Stimulated activated naive CD8-positive, alpha-beta T cell treated with anti-CD3 and anti-CD28 coated beads, Interleukin-15, amount 100 ng/mL, for 72 hours (primary cell): ENCODE data around the gene HHIP.

ENCODE experiments used
- ATAC-seq: fragments of 150-1000 bp; cut with Tn5 transposase; 2 replicates; pipeline ENCODE4 v1.10.0; 2021; ENCODE audit warnings: mild to moderate bottlenecking, moderate library complexity
- DNase-seq, 2 donors: peaks; one replicate each; pipeline ENCODE4 v3.0.0; 2021 to 2022
- H3K27ac Mint-ChIP-seq, 2 donors: one replicate each; pipeline ENCODE4 v1.8.0; 2022; ENCODE audit warnings: mild to moderate bottlenecking in 2 of 2, mixed read lengths in 2 of 2, moderate library complexity in 2 of 2
- H3K27me3 Mint-ChIP-seq: one replicate; pipeline ENCODE4 v1.8.0; 2022; ENCODE audit warnings: mixed read lengths
- H3K4me1 Mint-ChIP-seq: one replicate; pipeline ENCODE4 v1.8.0; 2022; ENCODE audit warnings: mild to moderate bottlenecking, mixed read lengths
- H3K4me3 Mint-ChIP-seq, 2 donors: one replicate each; pipeline ENCODE4 v1.8.0; 2022; ENCODE audit warnings: mild to moderate bottlenecking in 2 of 2, mixed read lengths in 2 of 2, moderate library complexity in 1 of 2
- H3K9me3 Mint-ChIP-seq, 2 donors: one replicate each; pipeline ENCODE4 v1.8.0; 2022; ENCODE audit warnings: mixed read lengths in 2 of 2

HHIP gene

DNA sequence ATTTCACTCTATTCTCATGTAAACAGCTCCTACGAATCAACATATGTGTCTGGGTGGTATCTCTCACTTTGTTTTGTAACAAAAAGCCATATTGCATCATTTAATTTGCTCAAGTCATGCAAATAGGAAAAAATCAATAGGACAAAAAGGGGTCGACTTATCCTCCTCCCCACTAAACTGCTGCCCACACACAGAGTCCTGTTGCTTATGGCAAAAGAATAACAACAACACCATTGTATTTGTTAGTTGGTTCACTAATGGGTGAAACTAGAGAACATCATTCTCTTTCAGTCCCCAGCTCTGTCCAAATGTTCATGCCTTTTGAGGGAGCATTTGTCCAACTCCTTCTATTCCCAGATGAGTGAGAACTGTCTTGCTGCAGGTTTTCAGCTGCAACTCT, 2.1 kb downstream of the HHIP start:
- H3K4me1 Mint-ChIP-seq: peaks cover 29% of the 10 kb centered on the region
- H3K4me3 Mint-ChIP-seq: peak overlapping the region in 1 of 2 donors; percentile 89
- ATAC-seq (no peak), DNase-seq (no peak)
- no peaks in the 10 kb centered on the region for H3K9me3 Mint-ChIP-seq
- H3K27ac Mint-ChIP-seq: no peak overlapping the region
- H3K27me3 Mint-ChIP-seq: peaks cover 47% of the 10 kb centered on the region

DNA sequence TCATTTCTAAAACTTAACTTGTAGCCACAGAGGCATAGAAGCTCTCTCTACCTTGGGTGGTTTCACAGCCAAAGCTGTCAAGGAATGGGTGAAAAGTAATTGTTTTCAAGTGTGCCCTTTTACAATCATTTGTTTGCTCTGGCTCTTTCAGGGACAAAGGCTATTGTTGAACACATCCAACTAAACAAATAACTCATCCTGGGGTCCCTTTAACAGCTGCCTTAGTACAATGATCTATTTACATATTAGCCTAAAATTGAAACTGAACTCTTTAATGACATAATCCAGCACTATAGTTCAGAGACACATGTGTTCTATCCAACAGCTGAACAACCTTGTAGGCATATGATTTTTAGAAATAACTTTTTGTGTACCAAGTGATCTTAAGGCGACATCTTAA, 3.7 kb downstream of the HHIP start:
- Mint-ChIP-seq H3K4me1 (peaks cover 29% of the 10 kb centered on the region), H3K27me3 (peaks cover 45% of the 10 kb centered on the region), H3K9me3 (no peaks in the 10 kb centered on the region), H3K4me3 (no peak overlapping the region), H3K27ac (no peak overlapping the region)
- no peak for DNase-seq
- ATAC-seq: no peak

DNA sequence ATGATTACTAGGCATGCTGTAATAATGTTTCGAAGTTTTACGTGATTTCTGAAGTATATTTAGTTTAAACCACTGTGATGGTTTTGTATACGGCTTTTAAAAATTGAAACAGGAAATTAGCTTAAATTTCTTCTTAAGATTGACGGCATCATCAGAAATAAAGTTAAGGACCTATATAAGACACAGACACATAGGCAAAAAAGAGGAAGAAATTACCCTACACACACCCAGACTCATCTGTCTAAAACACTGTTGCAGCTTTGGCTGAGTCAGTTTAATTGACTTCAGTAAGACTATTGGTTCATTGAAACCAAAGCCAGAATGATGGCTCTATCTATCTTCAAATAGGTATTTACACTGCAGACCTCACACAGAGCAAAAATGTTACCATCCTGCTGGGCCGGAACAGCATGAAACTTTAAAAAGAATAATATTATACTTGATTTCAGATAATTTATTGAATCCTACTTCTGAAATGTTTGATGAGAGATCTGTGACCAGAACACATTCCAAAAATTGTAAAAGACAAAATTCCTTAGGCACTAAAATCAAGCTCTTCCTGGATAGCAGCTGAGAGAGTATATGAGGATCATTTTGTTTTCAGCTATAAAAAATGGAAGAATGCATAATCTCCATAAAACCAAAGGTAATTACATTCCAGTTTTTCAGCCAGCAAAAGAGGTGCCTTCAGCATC, 4.5 kb downstream of the HHIP start:
- H3K27ac Mint-ChIP-seq: no peak overlapping the region

DNA sequence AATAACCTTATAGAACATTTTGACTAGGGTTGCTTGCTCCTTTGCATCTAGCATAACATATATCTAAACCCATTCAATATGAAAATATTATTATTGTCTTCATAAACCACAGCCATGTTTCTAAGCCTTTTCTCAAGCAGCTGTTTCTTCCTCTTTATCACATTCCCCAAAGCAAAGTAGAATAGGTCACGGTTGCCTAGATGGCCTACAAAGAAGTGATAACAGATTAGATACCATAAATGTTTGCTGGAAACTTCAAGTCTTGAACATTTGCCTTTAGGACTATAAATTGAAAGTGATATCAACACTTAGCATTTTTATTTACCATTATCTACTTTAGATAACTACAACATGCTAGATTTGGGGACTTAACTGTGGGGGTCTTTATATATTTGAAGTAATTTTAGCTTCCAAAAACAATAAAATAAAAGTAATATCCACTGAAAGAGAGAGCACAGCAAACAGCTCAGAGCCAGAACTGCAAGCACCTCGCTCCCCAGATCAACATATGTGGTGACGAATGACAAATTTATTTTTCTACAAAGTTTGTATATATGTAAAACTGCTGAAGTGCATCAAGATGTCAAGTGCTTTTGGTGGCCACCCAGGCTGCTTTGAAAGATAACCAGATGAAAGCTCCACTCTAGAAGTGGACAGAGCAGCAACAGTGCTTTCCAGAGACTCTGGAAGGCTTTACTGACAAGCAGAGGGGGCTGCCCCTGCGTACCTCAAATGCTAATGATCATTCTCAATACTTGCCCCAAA, 8.0 kb downstream of the HHIP start:
- Mint-ChIP-seq H3K27me3 (peaks cover 16% of the 10 kb centered on the region), H3K4me1 (no peaks in the 10 kb centered on the region), H3K9me3 (no peaks in the 10 kb centered on the region), H3K27ac (no peak overlapping the region), H3K4me3 (no peak overlapping the region)
- ATAC-seq (no peak), DNase-seq (no peak)

More for the DNA sequence above, 4.5 kb downstream of the HHIP start:
- no peak overlapping the region for H3K4me3 Mint-ChIP-seq
- H3K27me3 Mint-ChIP-seq: peaks cover 41% of the 10 kb centered on the region
- ATAC-seq (no peak), DNase-seq (no peak)
- H3K9me3 Mint-ChIP-seq: no peaks in the 10 kb centered on the region
- H3K4me1 Mint-ChIP-seq: peaks cover 24% of the 10 kb centered on the region

- Mint-ChIP-seq H3K9me3 (no peaks in the 10 kb centered on the region), H3K4me3 (no peak overlapping the region), H3K27me3 (peaks cover 16% of the 10 kb centered on the region), H3K4me1 (no peaks in the 10 kb centered on the region), H3K27ac (no peak overlapping the region)
- DNase-seq (no peak), ATAC-seq (no peak)
Measured at GRCh38 chr4:144655491-144655890, 9.5 kb downstream of the HHIP start.

DNA sequence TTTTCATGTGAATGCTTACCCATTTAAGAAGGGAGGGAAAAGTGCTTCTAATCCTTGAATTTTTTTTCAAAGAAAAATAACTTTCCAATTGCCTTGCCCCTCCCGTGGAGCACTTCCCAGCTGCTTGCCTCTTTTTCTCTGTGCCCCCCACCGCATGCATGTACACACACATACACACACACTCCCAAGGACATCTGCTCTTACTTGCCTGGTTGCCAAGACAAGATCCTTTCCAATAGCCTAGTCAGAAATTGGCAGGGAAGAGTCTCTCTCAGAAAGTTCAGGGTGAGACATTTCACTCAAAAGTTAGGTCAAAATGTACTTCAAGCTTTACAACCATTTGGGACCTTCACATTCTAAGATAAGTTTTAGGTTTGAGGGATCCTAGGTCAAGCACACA, 10.9 kb downstream of the HHIP start:
- no peaks in the 10 kb centered on the region for H3K9me3 Mint-ChIP-seq
- ATAC-seq: no peak
- no peak overlapping the region for H3K27ac Mint-ChIP-seq
- H3K27me3 Mint-ChIP-seq: peaks cover 16% of the 10 kb centered on the region
- no peak overlapping the region for H3K4me3 Mint-ChIP-seq
- no peaks in the 10 kb centered on the region for H3K4me1 Mint-ChIP-seq
- DNase-seq: no peak

DNA sequence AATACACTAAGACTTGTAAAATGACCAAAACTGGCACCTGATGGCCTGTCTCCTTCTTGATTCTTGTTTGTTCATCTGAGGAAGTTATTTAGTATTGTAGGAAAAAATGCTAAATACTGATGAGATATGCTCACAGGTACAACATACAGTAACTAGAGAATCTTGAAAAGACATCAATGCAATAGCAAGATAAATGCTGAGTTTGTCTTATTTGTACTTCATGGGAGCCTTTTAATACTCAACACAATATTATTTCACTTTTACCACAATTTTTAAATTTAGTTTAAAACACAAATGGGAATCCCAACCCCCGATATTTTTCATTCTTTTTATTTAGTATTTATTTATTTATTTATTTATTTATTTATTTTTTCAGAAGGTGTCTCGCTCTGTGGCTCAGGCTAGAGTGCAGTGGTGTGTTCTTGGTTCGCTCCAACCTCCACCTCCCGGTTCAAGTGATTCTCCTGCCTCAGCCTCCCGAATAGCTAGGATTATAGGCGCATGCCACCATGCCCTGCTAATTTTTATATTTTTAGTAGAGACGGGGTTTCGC, 12.1 kb downstream of the HHIP start:
- no peak for DNase-seq
- Mint-ChIP-seq H3K9me3 (no peaks in the 10 kb centered on the region), H3K27me3 (peaks cover 10% of the 10 kb centered on the region), H3K27ac (no peak overlapping the region), H3K4me1 (no peaks in the 10 kb centered on the region), H3K4me3 (no peak overlapping the region)
- no peak for ATAC-seq

DNA sequence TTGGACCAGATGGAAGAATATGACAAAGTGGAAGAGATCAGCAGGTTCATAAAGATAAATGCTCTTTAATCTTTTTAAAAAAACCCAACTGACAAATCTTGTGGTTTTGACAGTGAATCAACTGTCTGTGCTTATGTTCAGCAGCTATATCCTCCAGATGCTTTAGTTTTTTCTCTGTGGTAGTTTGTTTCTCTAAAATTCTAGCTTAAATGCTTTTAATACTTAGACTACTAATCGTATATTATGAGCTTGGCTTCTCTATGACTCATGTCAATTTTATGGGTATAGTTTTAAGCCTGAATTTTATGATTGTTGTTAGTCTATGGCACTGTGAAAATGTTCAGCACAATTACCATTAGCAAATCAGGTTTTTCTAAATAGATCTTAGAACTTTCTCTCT, 12.9 kb downstream of the HHIP start:
- Mint-ChIP-seq H3K4me1 (no peaks in the 10 kb centered on the region), H3K27ac (no peak overlapping the region), H3K9me3 (no peaks in the 10 kb centered on the region), H3K4me3 (no peak overlapping the region), H3K27me3 (peaks cover 8% of the 10 kb centered on the region)
- no peak for ATAC-seq
- no peak for DNase-seq

DNA sequence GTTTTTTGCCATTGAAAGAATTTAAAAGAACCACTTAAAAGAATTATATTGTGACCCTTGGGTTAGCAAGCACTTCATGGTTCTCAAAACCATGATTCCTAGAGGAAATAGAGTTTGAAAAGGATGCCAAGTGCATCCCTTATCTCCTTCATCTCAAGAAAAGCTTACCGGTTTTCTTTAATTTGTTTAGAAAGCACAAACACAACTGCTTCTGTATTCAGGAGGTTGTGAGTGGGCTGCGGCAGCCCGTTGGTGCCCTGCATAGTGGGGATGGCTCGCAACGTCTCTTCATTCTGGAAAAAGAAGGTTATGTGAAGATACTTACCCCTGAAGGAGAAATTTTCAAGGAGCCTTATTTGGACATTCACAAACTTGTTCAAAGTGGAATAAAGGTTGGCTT, 13.5 kb downstream of the HHIP start:
- H3K27ac Mint-ChIP-seq: no peak overlapping the region
- H3K4me3 Mint-ChIP-seq: no peak overlapping the region
- H3K4me1 Mint-ChIP-seq: no peaks in the 10 kb centered on the region

DNA sequence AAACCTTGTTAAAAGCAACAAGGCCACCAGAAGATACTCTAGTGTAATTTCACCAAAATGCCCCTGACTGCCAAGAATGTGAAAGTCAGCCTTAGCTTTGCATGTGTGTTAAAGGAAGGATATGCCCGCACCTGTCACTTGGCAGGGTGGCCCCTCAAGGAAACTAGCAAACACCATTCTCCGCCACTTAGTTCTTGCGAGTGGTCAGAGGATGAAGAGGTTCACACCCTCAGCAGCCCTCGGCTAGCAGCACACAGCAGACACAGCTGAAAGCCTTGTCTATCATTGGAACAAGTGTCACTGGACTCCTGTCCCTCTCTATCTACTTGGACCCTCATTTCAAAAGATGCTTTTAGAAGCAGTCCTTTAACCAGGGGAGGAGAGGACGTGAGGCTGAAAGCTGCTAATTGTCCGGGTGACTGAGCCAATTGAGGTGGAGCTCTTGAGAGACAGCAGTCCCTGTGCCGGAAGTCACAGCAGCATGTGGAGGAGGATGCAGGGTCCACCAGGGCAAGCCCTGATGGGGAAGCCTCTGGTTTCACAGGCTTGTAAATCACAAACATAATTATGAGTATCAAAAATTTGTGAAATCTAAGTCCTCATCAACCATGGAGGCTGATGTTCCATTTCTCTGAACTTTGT, 18.0 kb downstream of the HHIP start:
- H3K4me1 Mint-ChIP-seq: no peaks in the 10 kb centered on the region
- no peaks in the 10 kb centered on the region for H3K9me3 Mint-ChIP-seq
- H3K27me3 Mint-ChIP-seq: no peaks in the 10 kb centered on the region
- ATAC-seq (no peak), DNase-seq (no peak)
- no peak overlapping the region for H3K4me3 Mint-ChIP-seq
- no peak overlapping the region for H3K27ac Mint-ChIP-seq

More for the DNA sequence above, 13.5 kb downstream of the HHIP start:
- no peak for DNase-seq
- ATAC-seq: no peak
- no peaks in the 10 kb centered on the region for H3K9me3 Mint-ChIP-seq
- peaks cover 8% of the 10 kb centered on the region for H3K27me3 Mint-ChIP-seq

- Mint-ChIP-seq H3K27ac (no peak overlapping the region), H3K9me3 (no peaks in the 10 kb centered on the region), H3K4me3 (no peak overlapping the region), H3K4me1 (no peaks in the 10 kb centered on the region), H3K27me3 (no peaks in the 10 kb centered on the region)
- no peak for ATAC-seq
- no peak for DNase-seq
Measured at GRCh38 chr4:144666539-144667175, 20.7 kb downstream of the HHIP start.

- Mint-ChIP-seq H3K4me1 (no peaks in the 10 kb centered on the region), H3K4me3 (no peak overlapping the region), H3K9me3 (no peaks in the 10 kb centered on the region), H3K27ac (no peak overlapping the region), H3K27me3 (no peaks in the 10 kb centered on the region)
- no peak for ATAC-seq
- no peak for DNase-seq
Measured at GRCh38 chr4:144667500-144667899, 21.5 kb downstream of the HHIP start.

- Mint-ChIP-seq H3K27me3 (no peaks in the 10 kb centered on the region), H3K27ac (no peak overlapping the region), H3K9me3 (no peaks in the 10 kb centered on the region), H3K4me3 (no peak overlapping the region), H3K4me1 (no peaks in the 10 kb centered on the region)
- DNase-seq (no peak), ATAC-seq (no peak)
Measured at GRCh38 chr4:144670776-144671175, 24.8 kb downstream of the HHIP start.

- Mint-ChIP-seq H3K4me1 (no peaks in the 10 kb centered on the region), H3K4me3 (no peak overlapping the region), H3K27ac (no peak overlapping the region), H3K27me3 (no peaks in the 10 kb centered on the region), H3K9me3 (no peaks in the 10 kb centered on the region)
- no peak for ATAC-seq
- DNase-seq: no peak
Measured at GRCh38 chr4:144674711-144675110, 28.8 kb downstream of the HHIP start.

DNA sequence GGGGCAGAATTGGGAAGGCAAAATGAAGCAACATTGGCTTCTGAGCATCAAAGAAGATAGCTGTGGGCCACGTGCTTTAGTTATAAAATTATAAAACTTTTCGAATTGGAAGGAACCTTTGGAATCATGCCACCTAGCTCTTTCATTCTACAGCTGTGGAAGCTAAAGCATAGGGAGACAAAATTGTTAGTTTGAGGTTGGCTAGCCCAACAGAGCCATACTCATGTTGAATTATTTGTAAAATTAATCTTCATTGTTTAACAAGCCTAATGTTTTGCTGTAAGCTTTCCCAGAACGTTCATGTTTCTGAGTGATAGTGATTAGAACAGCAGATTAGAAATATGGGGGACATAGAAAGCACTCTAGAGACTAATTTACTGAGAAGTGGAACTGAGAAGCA, 35.9 kb downstream of the HHIP start:
- Mint-ChIP-seq H3K27ac (no peak overlapping the region), H3K4me1 (no peaks in the 10 kb centered on the region), H3K9me3 (no peaks in the 10 kb centered on the region), H3K4me3 (no peak overlapping the region), H3K27me3 (no peaks in the 10 kb centered on the region)
- DNase-seq: no peak
- ATAC-seq: no peak

DNA sequence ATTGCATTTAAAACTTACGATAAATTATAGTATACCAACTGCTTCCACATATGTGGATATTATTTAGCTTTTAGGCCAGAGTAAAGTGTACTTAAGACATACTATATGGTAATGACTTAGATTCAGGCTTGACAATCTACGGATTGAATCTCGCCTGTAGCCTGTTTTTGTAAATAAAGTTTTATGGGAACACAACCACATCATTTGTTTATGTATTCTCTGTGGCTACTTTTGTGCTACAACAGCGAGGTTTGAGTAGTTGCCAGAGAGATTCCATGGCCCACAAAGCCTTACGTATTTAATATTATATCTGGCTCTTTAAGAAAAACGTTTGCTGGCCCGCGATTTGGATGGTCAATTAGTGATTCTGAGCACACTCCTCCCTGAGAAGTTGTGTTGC, 37.6 kb downstream of the HHIP start:
- no peaks in the 10 kb centered on the region for H3K27me3 Mint-ChIP-seq
- no peak overlapping the region for H3K27ac Mint-ChIP-seq
- no peak overlapping the region for H3K4me3 Mint-ChIP-seq
- DNase-seq: no peak
- ATAC-seq: no peak
- H3K4me1 Mint-ChIP-seq: no peaks in the 10 kb centered on the region
- no peaks in the 10 kb centered on the region for H3K9me3 Mint-ChIP-seq
